Stimulated activated CD4-positive, alpha-beta T cell treated with anti-CD3 and anti-CD28 coated beads, Interleukin-2, amount 100 ng/mL, for 4 hours (primary cell): ENCODE data around the gene NOPCHAP1.
A peak's percentile ranks its signal among the peaks of the same experiment; 100 is the strongest.
"Not testable (repeated sequence)": the region's sequence is repeated elsewhere in the genome, so short reads cannot be mapped to it uniquely, and the experiment has no call there.

ENCODE experiments used
- DNase-seq: peaks from one replicate; pipeline ENCODE4 v3.0.0-alpha.2; 2020; ENCODE audit warnings: low read depth

Gene NOPCHAP1, protein sequence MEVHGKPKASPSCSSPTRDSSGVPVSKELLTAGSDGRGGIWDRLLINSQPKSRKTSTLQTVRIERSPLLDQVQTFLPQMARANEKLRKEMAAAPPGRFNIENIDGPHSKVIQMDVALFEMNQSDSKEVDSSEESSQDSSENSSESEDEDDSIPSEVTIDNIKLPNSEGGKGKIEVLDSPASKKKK

DNA sequence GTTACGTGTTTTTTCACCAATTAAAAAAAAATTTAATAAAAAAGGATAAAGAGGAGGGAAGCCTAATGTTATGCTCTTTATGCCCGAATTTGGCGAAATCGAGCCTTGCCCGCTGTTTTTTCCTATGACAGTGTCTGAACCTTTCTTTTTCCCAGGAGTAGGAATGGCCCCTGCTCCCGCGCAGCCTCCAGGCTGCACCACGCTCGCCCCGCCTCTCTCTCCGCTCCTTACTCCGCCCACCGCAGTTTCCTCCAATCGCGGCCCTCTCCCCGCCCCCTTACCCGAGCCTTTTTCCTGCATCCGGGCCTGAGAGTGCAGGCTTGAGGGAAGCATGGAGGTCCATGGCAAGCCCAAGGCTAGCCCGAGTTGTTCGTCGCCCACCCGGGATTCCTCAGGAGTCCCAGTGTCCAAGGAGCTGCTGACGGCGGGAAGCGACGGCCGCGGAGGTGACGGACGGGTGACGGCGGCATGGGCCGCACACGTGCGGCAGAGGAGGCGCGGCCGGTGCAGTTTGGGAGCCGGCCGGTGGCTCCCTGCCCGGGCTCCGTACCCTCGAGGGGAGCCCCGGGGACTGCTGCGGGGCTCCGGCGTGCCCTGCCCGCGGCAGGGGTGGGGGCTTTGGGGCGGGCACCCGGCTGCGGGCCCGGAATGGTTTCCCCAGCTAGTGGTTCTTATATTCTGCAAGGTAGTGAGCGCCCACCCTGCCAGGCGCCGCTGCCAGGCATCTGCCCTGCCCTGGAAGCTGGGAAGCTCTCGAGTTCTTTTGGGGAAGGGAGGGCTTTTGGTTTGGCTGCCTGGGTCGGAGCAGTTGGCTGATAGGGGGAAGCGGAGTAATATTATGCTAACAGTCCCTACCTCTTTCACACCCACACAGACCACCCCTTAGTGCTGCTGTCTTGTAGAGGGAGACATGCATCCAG is at the start of gene NOPCHAP1:
Gene NOPCHAP1, plus strand, starts transcription at position 295 of the 920 bp plus-strand sequence. Its CDS starts 37 bp downstream, at position 332.
- DNase-seq = peak; percentile 77

DNA sequence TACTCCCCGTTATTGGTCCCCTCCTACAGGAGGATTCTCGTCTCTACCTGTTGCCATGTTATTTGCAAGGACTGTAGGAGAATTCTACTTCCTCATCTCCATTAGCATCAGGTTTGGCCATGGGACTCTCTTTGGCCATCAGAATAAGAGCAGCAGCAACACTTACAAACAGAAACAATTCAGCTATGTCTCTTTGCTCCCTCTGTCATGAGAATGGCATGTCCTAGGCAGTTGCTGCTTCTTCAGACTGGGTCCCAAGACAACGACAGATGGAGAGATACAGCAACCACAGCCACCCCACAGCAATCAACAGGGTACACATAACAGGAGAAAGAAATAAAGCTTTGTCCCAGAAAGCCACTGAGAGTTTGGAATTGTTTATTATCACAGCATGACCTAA is 47.7 kb upstream of the NOPCHAP1 start:
- no peak for DNase-seq

DNA sequence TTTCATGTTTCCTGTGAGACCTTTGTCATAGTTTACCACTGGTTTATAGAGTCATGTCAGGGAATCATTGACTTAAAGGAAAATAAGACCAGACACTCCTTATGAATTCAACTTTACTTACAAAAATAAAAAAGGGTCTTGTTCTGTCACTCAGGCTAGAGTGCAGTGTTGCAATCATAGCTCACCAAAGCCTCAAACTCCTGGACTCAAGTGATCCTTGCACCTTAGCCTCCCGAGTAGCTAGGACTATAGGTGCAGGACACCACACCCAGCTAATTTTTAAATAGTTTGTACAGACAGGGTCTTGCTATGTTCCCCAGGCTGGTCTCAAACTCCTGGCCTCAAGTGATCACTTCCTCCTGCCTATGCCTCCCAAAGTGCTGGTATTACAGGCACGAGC is 47.0 kb upstream of the NOPCHAP1 start:
- no peak for DNase-seq

DNA sequence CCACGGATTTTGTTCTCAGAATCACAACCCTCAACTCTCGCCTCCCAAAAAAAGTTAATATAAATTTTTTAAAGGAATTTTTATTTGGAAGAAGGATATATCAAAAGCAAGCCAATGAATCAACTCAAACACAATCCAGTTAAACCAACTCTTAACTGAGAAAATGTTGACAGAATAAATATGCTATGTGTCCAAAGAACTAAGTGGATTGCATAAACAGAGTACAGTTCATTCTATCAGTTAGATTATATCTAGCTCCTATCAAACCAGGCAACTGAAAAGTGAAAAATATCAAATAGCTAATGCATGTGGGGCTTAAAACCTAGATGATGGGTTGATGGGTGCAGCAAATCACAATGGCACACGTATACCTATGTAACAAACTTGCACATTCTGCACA is 44.7 kb upstream of the NOPCHAP1 start:
- DNase-seq = no peak

DNA sequence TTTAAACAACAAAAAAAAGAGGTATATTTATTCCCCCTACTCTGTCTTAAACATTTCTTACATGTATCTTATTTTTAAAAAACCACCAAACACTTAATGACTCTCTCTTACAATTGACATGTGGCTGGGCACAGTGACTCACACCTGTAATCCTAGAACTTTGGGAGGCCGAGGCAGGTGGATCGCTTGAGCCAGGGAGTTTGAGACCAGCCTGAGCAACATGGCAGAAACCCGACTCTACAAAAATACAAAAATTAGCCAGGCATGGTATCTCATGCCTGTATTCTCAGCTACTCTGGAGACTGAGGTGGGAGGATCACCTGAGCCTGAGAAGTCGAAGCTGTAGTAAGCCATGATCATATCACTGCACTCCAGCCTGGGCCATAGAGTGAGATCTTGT is 44.0 kb upstream of the NOPCHAP1 start:
- no peak for DNase-seq

DNA sequence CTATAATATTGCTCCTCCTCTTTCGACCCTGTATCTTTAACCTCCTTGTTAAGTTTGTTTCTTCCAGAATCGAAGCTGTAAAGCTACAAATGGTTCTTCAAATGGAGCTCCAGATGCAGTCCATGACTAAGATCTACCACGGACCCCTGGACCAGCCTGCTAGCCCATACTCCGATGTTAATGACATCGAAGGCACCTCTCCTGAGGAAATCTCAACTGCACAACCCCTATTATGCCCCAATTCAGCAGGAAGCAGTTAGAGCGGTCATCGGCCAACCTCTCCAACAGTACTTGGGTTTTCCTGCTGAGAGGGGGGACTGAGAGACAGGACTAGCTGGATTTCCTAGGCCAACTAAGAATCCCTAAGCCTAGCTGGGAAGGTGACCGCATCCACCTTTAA is 42.7 kb upstream of the NOPCHAP1 start:
- DNase-seq = not testable (repeated sequence)

DNA sequence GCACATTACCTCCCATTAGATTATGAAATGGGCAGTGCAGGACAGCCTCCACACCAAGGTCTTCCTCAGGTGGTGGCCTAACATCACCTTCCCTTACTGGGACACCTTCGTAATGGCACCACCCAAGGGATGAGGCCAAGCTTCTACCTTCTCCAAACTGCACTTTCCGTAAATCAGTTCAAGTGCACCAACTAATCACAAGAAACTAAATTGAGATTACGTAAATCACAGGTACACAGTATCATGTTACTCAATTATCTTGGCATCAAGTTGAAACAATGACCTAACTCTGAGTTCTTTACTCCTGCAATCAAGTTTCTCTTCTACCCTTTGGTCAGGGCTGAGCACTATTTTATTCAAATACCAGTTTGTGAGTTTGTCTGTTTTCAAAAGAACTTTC is 41.9 kb upstream of the NOPCHAP1 start:
- DNase-seq = no peak

DNA sequence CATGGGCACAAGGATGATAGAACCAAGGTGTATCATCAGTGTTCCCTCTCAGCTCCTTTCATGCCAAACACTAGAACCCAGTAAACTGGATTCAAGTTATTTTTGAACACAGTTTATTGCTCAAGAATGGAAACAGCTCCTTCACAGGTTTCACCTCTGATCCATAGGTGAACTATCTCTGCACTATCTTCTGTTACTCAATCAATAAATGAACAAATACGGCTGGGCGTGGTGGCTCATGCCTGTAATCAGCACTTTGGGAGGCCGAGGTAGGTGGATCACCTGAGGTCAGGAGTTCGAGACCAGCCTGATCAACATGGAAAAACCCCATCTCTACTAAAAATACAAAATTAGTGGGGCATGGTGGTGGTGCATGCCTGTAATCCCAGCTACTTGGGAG is 37.4 kb upstream of the NOPCHAP1 start:
- not testable (repeated sequence) for DNase-seq

DNA sequence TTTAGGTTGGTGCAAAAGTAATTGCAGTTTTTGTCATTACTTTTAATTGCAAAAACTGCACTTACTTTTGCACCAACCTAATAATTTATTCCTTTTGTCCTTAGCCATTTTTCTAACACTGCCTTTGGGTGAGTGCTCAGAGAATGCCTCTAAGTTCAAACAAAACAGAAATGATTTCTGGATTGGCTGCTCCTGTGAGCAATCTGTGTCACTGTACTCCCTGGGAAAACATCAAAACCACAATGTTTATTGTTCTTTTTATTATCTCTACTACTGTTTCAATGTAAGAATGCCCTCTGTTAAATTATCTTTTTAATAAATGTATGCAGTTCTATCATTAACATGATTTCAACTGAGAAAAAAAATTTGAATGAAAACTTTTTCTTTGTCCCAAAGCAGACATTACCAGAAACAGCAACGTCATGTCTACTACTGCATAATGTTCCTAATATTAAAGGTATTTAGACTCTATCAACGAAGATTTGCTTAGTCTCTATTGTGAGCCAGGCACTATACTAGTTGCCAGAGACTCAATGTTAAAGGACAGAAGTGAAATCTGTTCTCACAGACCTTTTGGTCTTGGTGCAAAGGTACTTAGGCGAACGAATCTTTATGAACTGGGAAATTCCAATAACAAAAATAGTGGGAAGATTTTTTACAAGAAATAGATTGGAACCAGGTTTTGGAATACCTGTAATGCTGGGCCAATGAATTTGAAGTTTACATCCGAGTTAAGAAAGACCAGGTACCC is 34.2 kb upstream of the NOPCHAP1 start:
- DNase-seq = no peak

DNA sequence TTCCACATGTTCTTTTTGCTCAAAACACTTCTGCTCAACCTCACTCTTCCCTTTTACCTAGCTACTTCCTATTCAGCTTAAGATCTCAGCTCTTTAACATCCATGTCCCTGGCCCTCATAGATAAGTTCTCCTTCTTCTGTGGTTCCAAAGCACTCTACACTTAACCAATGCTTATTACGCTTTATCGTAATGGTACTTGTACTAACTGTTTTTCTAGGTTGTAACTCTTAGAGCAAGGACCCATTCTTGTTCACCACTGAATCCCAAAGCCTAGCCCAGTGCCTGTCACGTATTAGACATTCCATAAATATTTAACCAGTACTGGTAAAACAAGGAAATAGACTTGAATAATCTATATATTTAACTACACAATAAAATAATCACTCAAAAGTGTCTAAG is 33.3 kb upstream of the NOPCHAP1 start:
- no peak for DNase-seq

DNA sequence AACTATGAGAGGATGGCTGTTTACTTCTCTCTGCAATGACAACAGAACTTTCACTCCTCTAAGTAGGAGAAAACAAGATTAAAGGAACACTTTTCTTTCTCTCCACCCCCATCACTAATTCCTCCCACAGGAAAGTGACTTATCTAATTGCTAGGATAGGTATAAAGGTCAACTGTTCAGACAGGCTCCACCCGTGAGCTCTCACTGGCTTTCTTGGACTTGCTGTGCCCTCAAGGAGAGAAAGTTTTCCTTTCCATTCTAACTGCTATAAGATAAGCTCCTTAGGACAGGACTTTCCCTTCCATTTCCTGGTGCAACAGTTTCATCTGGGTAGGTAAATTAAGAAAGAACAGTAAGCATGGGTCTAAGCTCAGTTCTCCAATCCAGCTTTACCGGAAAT is 32.8 kb upstream of the NOPCHAP1 start:
- DNase-seq = no peak

DNA sequence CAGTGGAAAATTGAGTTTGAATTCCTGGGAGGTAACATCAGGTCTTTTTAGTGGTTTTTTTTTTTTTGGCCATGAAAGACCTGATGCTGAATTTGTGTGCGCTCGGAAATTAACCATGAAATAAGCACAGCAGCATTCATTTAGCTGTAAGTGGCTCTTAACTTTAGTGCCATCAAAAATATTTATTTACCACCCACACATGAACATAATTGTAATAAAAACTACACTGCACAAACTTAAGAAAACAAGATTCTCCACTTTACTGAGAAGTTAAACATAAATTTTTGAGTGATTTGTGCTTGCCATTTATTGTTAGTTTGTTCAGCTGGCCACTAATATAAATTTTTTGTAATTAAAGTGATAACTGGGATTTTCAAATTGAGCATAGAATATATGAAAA is 30.4 kb upstream of the NOPCHAP1 start:
- DNase-seq = no peak

DNA sequence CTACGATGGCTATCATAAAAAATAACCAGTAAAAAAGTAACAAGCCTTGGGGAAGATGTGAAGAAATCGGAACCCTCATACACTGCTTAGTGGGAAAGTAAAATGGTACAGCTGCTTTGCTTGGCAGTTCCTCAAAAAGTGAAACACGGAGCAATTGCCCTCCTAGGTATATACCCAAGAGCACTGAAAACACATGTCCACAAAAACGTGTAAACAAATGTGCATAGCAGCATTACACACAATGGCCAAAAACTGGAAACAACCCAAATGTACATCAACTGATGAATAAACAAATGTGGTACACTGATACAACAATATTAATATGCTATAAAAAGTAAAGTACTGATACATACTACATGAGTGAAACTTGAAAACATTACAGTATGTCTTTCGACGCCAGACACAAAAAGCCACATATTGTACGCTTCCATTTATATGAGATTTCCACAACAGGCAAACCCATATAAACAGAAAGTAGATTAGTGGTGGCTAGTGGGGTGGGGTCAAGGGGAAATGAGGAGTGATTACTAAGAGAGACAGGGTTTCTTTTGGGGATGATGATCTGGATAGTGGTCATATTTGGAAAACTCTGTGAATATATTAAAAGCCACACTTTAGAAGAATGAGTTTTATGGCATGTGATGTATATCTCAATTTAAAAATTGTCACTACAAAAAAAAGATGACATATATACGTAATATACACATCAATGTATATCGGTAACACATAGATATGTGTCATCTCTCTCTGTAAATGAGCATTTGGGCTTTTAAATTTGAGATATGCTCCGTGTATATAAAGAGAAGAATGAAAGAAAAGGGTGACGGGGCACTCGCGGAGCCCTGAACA is 29.0 kb upstream of the NOPCHAP1 start:
- no peak for DNase-seq

DNA sequence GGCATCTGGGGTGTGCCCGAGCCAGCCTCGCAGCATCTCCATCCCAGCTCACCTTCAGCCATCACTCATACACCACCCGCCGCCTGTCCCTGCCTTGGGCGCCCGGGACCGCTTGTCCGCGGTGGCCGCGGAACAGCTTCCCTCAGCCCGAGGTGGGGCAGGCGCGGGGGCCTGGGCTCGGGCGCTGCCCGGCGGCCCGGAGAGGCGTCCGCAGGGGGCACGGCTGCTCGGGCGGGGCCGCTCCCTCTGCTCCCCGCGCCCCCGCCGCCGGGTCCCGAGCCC is 28.5 kb upstream of the NOPCHAP1 start:
- peak; percentile 15 for DNase-seq

DNA sequence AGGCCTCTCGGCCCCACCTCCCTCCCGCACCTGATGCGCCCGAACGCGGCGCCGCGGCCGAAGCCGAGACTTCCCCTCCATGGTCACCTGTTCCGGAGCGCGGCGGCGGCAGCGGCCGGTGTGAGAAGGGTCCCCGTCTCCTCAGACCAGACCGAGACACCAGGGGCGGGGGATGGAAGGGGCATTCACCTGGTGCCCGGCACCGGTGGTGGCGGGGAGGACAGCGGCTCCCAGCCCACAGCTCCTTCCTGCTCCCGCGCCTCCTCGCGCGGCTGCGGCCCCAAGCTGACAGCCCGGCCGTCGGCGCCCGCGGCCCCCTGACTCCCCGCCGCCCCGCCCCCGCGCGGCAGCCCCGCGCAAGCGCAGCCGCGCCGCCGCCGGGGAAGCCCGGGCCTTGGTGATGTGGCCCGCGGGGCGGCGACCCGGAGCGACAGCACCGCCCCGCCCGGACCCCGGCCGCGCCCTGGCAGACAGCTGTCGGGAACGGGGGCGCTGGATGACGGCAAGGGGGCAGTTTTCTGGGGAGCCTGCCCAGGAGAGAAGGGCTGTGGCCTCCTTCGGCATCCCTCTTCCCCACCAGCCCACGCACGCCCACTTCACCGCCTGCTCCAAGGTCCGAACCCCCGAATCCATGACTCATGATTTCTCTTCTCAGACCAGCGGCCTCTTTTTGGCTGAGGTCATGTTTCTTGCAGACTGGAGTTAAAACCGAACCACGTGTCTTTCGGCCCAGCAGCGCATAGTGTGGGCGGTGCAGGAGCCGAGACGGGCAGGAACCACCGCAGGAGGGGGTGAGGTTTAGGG is 27.9 kb upstream of the NOPCHAP1 start, which contains the start of gene SLC41A2:
Gene SLC41A2, minus strand, starts transcription at position 290 of the 804 bp plus-strand sequence. CDS start 29,763 bp downstream, outside the sequence.
- DNase-seq = peak; percentile 83

DNA sequence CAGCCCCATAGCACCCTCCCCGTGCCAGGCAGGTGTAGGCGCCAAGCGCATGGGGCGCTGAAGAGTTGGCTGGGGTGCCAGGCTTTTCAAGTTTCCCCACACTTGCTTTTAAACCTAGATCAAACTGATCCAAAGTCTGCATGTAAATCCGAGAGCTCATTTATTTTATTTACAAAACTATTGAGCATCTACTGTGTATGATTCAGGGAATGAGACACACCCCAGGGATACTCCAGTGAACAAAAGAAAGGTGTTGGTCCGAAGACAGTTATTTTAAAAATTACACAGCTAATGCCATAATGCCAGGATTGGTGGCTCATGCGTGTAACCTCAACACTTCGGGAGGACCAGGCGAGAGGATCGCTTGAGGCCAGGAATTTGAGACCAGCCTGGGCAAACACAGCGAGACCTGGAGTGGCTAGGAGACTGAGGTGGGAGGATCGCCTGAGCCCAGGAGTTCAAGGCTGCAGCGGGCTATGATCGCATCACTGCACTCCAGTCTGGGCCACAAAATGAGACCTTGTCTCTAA is 27.2 kb upstream of the NOPCHAP1 start:
- no peak for DNase-seq

DNA sequence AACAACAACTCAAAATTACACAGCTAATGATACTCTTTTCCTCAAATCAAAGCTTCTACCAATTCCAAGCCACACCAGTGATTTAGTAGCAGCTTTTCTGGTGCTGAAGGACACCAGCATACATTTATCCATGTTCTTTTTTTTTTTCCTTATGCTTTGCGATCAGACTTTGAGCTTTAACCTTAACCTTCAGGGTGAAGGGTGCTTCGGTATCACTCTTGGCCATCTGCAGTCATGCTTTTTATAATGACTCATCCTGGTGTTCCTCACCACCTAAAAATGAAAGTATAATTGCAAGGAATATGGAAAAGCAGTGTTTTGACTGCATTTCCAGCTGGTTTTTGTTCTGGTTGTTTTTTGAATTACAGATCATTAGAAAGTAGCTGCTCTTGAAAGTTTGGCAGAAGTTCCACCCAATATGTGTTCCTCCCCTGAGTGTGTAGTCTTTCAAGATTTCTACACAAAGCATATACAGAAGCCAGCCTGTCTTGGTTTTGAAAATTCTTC is 26.7 kb upstream of the NOPCHAP1 start:
- DNase-seq = no peak

DNA sequence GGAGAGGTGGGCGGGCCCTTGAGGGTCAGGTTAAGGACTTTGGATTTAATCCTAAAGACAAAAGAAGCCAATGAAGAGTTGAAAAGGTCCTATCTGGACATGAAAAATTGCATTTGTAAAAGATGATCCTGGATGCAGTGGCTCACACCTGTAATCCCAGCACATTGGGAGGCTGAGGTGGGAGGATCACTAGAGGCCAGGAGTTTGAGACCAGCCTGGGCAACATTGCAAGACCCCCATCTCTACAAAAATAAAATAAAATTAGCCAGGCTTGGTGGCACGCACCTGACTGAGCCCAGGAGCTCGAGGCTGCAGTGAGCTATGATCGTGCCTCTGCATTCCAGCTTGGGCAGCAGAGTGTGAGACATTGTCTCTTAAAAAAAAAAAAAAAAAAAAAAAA is 25.7 kb upstream of the NOPCHAP1 start:
- DNase-seq = no peak

DNA sequence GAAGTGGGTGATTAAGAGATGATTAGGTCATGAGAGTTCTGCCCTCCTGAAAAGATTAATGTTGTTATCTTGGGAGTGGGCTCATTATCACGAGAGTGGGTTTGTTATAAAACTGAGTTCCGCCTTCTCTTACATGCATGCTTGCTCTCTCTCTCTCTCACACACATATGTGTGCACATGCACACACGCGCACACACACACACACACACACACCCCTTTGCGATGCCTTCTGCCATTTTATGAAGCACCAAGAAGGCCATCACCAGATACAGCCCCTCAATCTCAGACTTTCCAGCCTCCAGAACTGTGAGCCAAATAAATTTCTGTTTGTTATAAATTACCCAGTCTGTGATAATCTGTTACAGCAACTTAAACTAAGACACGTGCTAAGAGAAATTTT is 22.4 kb upstream of the NOPCHAP1 start:
- no peak for DNase-seq

DNA sequence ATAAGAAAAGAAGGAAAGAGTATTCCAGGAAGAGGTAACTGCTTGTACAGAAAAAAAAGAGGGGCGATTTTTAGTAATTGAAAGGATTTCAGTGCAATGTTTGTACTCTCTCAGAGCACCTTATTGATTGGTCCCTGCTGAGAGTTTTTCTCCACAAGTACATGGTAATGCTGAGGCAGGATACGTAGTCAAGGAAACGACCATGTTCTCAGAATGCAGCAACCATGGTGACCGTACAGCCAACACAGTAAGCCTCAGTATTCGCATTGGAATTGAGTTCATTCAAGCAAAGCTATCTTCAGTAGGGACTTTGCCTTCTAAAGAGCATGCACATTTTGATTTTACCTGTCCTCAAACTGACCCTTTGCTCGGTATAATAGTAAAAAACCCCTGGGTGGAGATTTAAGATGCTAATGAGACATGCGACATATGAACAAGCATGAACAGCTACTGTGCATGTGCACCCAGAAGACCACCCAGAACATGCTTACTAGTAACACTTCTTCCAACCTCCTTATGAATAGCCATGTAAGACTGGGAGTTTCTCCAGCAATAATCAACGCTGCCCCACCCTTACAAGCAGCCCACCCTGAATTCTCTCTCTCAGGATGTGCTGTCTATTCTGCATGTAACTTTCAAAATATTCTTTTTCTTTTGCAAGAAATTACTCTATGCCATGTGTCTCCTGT is 21.8 kb upstream of the NOPCHAP1 start:
- DNase-seq = no peak
